K562 (cell line): ENCODE measurements around the gene ALKBH8. TPM values are rescaled to one million over a fixed set of nuclear protein-coding genes. Genes with fewer than 3 reads are reported as not detected.

Source experiments
- ATAC-seq: fragments of 200-7000 bp; cut with Tn5 transposase; 3 replicates; pipeline ENCODE4 v1.9.1; 2020; ENCODE audit warnings: moderate library complexity
- BruUV-seq: library from RNA; stranded (reverse); fragments of 400-500 nt; replicated peaks from 2 replicates; lab custom pipeline; 2021; lab: Mats Ljungman, UMichigan
- CTCF ChIA-PET: fragments of 300-600 bp; formaldehyde crosslinking; extraction: SDS; loops from one replicate; lab custom pipeline; 2021; ENCODE audit warnings: low intra/inter-chr PET ratio; lab: Yijun Ruan, JAX
- POLR2A ChIA-PET: fragments of 300-600, 350-650 bp; sonication (Branson Sonifier 250); formaldehyde crosslinking; extraction: SDS; loops from one replicate; lab custom pipeline; 2021; ENCODE audit warnings: antibody characterized with exemption, inconsistent platforms; lab: Yijun Ruan, JAX
- DNase-seq, 4 experiments: peaks; one replicate each; pipeline versions ENCODE4 v3.0.0 to v3.0.0-alpha.2; 2011 to 2018; ENCODE audit warnings: low spot score in 3 of 4, mixed read lengths in 3 of 4; ENCODE audit errors: extremely low read depth in 1 of 4
- FAIRE-seq: peaks from 2 replicates; lab custom pipeline; 2011; peaks lifted over from hg19 to GRCh38; lab: Jason Lieb, UNC
- H2AFZ ChIP-seq: 2 replicates; pipeline ENCODE4 v1.6.0; 2011; ENCODE audit warnings: low read depth, low read length, control low read depth, inconsistent platforms
- H3K27ac ChIP-seq: fragments of 200-600 bp; 3 replicates; pipeline ENCODE4 v1.8.0; 2011; ENCODE audit warnings: low read depth, mild to moderate bottlenecking, control low read depth, inconsistent platforms, low read length, moderate library complexity, mixed read lengths; ENCODE audit errors: extremely low read depth
- H3K27me3 ChIP-seq, 2 experiments: fragments of 300-600 bp in 1 of 2; 2 replicates in 1 of 2; 3 replicates in 1 of 2; pipeline versions ENCODE4 v1.6.0 to v1.8.0; 2011; ENCODE audit warnings: inconsistent platforms in 2 of 2, low read length in 2 of 2, mild to moderate bottlenecking in 1 of 2, mixed read lengths in 1 of 2, moderate library complexity in 1 of 2; ENCODE audit not compliant: control insufficient read depth in 2 of 2, insufficient read depth in 2 of 2
- H3K36me3 ChIP-seq: fragments of 300-600 bp; 3 replicates; pipeline ENCODE4 v1.8.0; 2011; ENCODE audit warnings: mild to moderate bottlenecking, low read length, inconsistent platforms; ENCODE audit not compliant: control insufficient read depth, insufficient read depth
- H3K4me1 ChIP-seq, 2 experiments: fragments of 200-600 bp in 1 of 2; replicated peaks in 1 of 2; 2 replicates in 1 of 2; 3 replicates in 1 of 2; pipeline versions ENCODE4 v1.5.1 to v1.8.0; 2011; ENCODE audit warnings: inconsistent platforms in 2 of 2, low read length in 2 of 2, mild to moderate bottlenecking in 1 of 2, mixed read lengths in 1 of 2, moderate library complexity in 1 of 2; ENCODE audit not compliant: control insufficient read depth in 2 of 2, insufficient read depth in 2 of 2
- H3K4me2 ChIP-seq: 2 replicates; pipeline ENCODE4 v1.6.1; 2011; ENCODE audit warnings: low read length, control low read depth, inconsistent platforms, mixed read lengths; ENCODE audit not compliant: insufficient read depth
- H3K4me3 ChIP-seq: fragments of 200-600 bp; sonication (generic), shearing (Covaris generic); 2 replicates; pipeline ENCODE4 v1.5.1; 2016; ENCODE audit warnings: control low read depth, inconsistent platforms
- H3K79me2 ChIP-seq: fragments of 200-600 bp; 3 replicates; pipeline ENCODE4 v1.8.0; 2011; ENCODE audit warnings: low read length, inconsistent platforms; ENCODE audit not compliant: control insufficient read depth, insufficient read depth
- H3K9ac ChIP-seq, 2 experiments: 2 replicates each; pipeline versions ENCODE4 v1.6.0 to v1.6.1; 2011; ENCODE audit warnings: low read depth in 2 of 2, low read length in 2 of 2, control low read depth in 1 of 2, inconsistent platforms in 1 of 2, mild to moderate bottlenecking in 1 of 2, mixed read lengths in 1 of 2; ENCODE audit not compliant: insufficient read depth in 1 of 2
- H3K9me1 ChIP-seq: one replicate; pipeline ENCODE4 v1.6.0; 2011; ENCODE audit warnings: inconsistent platforms, mild to moderate bottlenecking, low read length, moderate library complexity; ENCODE audit not compliant: control insufficient read depth, insufficient read depth
- H3K9me3 ChIP-seq: replicated peaks from 2 replicates; pipeline ENCODE4 v1.5.1; 2011; ENCODE audit warnings: low read depth, low read length, inconsistent platforms; ENCODE audit not compliant: control insufficient read depth, insufficient read depth
- H4K20me1 ChIP-seq: replicated peaks from 2 replicates; pipeline ENCODE4 v1.6.1; 2011; ENCODE audit warnings: low read length, inconsistent platforms, mixed read lengths; ENCODE audit not compliant: control insufficient read depth, insufficient read depth
- ARID3B ChIP-seq: fragments of 250-450 bp; sonication (Bioruptor Pico); IDR thresholded peaks from 2 replicates; pipeline ENCODE4 v1.4.0; 2020; ENCODE audit warnings: borderline replicate concordance
- ASH1L ChIP-seq: fragments of 450-650 bp; IDR thresholded peaks from 2 replicates; pipeline ENCODE4 v1.6.1; 2018; ENCODE audit warnings: borderline replicate concordance, mild to moderate bottlenecking, low read depth; ENCODE audit not compliant: partially characterized antibody
- CHD2 ChIP-seq: IDR thresholded peaks from 2 replicates; pipeline ENCODE4 v1.6.1; 2011; ENCODE audit warnings: low read depth, low read length
- JUNB ChIP-seq: fragments of 450-650 bp; formaldehyde crosslinking; conservative IDR thresholded peaks from 2 replicates; pipeline ENCODE4 v1.4.0; 2020; ENCODE audit warnings: mild to moderate bottlenecking
- MAFG ChIP-seq: fragments of 450-650 bp; conservative IDR thresholded peaks from 2 replicates; pipeline ENCODE4 v1.6.1; 2016; ENCODE audit warnings: missing genetic modification characterization, missing compliant biosample characterization
- PPARD ChIP-seq: fragments of 250-450 bp; sonication (Bioruptor Pico); IDR thresholded peaks from 2 replicates; pipeline ENCODE4 v1.8.0; 2022; ENCODE audit warnings: inconsistent platforms, mild to moderate bottlenecking, moderate library complexity
- ZBTB11 ChIP-seq, 3 experiments: fragments of 200-800 bp in 1 of 3; fragments of 250-450 bp in 1 of 3; fragments of 450-650 bp in 1 of 3; sonication (Bioruptor Pico) in 1 of 3; sonication (Bioruptor generic) in 1 of 3; formaldehyde crosslinking in 1 of 3; IDR thresholded peaks; 2 replicates each; pipeline versions ENCODE4 v1.6.1 to v1.8.0; 2016 to 2022; ENCODE audit warnings: mild to moderate bottlenecking in 2 of 3, missing genetic modification characterization in 2 of 3, missing compliant biosample characterization in 1 of 3, moderate library complexity in 1 of 3
- ZKSCAN1 ChIP-seq: fragments of 150-350 bp; IDR thresholded peaks from 2 replicates; pipeline ENCODE4 v1.6.1; 2016; ENCODE audit warnings: low read depth, low read length
- in situ Hi-C: fragments of 300-500 bp; cut with MboI; formaldehyde crosslinking; loops from 4 replicates; pipeline ENCODE4 v1.15.0; 2018; ENCODE audit warnings: inconsistent platforms, mixed read lengths
- intact Hi-C: fragments of 100-400 bp; cut with micrococcal nuclease; formaldehyde crosslinking; loops from 2 replicates; pipeline ENCODE4 v1.14.2; 2022
- polyA plus RNA-seq, 8 experiments: library from polyadenylated mRNA; depleted of rRNA in 4 of 8; stranded (reverse) in 5 of 8; unstranded in 3 of 8; fragments of >200 nt; fragmentation: Nextera tagmentation in 2 of 8; fragmentation: Illumina TruSeq in 1 of 8; extraction: Ambion mirVana in 2 of 8; extraction: Trizol in 1 of 8; gene quantifications; 2 replicates each; pipeline versions ENCODE4 v1.2.1 to v1.2.3, GENCODE V29; 2011 to 2014; ENCODE audit warnings: inconsistent platforms in 1 of 8, missing spikeins in 1 of 8
- total RNA-seq, 7 experiments: library from RNA; depleted of rRNA in 6 of 7; stranded (reverse); fragments of >200 nt in 6 of 7; fragmentation: Illumina TruSeq in 2 of 7; extraction: Trizol in 2 of 7; gene quantifications; 2 replicates each; pipeline versions ENCODE4 v1.2.1 to v1.2.3, GENCODE V29; 2011 to 2021; ENCODE audit warnings: low replicate concordance in 1 of 7

ALKBH8 gene
- total and polyA plus RNA-seq, 9 of the 15 experiments (the other 6 are each of a cell fraction or from before 2014, with no cell fraction given): 4.3 to 14.4 (median 9.1) TPM

- Histone ChIP-seq H3K4me2 (no peak overlapping the region), H3K4me3 (no peak overlapping the region), H3K9ac (no peak overlapping the region), H4K20me1 (no peaks in the 10 kb centered on the region), H3K36me3 (no peaks in the 10 kb centered on the region), H3K9me3 (no peaks in the 10 kb centered on the region), H2AFZ (0 out of 2 replicates have a peak overlapping the region, but pooled peaks have one; percentile 1), H3K79me2 (no peaks in the 10 kb centered on the region), H3K4me1 (no peaks in the 10 kb centered on the region), H3K27me3 (no peaks in the 10 kb centered on the region; a peak in 1 of 5 replicates), H3K27ac (no peak overlapping the region), H3K9me1 (no peaks in the 10 kb centered on the region)
- FAIRE-seq (no peak), ATAC-seq (no peak), DNase-seq (no peak)
- in situ Hi-C loops: no loop called here
- TF ChIP-seq JUNB (no peak), MAFG (tag) (no peak), ASH1L (no peak), ZBTB11 (CRISPR knock-in tag; IDR thresholded peaks at IDR 0.05) (no peak), PPARD (CRISPR knock-in tag) (no peak), ZKSCAN1 (no peak), CHD2 (no peak), ARID3B (CRISPR knock-in tag) (no peak)
- intact Hi-C loops: no loop called here
- ChIA-PET CTCF (no interaction called here), POLR2A (no interaction called here)
- no TSS peak for BruUV-seq
These were observed 86.6 kb downstream of the ALKBH8 start for GRCh38 chr11:107478922-107479321.
